GM21423 (cell line): ENCODE measurements around the gene FAM237B.

Experiments used
- ATAC-seq: cut with Tn5 transposase; IDR thresholded peaks from one replicate; pipeline ENCODE4 v1.9.1; 2021; ENCODE audit warnings: mild to moderate bottlenecking, moderate library complexity; ENCODE audit not compliant: unreplicated experiment

FAM237B gene

DNA sequence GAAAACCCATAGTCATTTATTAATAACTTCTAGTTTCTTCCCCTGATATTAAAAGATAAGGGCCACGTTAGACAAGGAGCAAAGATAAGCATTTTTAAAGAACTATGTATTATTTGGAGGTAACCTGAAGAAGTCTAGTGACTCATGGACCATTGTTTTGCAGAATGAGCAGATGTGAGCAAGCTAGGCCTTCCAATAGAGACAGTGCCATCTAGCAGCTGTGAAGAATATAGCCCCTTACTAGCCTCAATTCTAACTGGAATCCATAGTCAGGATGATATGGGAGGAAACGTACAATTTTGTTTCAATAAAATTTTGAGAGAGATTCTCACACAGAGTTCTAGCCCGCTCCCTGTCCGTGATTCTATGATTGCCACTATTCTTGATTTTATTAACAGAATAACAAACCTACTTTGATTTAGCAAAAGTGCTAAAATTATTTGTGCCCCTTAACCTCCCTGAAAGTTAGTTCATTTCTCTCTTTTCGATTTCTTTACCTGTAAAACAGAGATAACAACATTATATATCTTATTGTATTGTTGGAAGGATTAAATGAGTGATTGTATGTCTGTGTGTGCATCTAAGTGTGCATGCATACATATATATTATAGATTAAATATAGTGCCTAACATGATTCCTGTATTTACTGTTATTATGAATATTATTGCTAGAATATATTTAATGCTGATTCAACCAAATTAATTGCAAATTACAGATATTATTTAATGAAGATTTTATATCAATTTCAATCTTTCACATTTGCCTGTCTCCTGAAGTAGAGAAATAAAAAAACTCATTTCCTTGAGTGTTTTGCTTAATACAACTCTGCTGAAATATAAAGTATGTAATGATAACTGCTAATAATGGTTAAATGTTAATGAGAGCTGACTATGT lies 22.7 kb downstream of the FAM237B start:
- peak; percentile 80 for ATAC-seq

DNA sequence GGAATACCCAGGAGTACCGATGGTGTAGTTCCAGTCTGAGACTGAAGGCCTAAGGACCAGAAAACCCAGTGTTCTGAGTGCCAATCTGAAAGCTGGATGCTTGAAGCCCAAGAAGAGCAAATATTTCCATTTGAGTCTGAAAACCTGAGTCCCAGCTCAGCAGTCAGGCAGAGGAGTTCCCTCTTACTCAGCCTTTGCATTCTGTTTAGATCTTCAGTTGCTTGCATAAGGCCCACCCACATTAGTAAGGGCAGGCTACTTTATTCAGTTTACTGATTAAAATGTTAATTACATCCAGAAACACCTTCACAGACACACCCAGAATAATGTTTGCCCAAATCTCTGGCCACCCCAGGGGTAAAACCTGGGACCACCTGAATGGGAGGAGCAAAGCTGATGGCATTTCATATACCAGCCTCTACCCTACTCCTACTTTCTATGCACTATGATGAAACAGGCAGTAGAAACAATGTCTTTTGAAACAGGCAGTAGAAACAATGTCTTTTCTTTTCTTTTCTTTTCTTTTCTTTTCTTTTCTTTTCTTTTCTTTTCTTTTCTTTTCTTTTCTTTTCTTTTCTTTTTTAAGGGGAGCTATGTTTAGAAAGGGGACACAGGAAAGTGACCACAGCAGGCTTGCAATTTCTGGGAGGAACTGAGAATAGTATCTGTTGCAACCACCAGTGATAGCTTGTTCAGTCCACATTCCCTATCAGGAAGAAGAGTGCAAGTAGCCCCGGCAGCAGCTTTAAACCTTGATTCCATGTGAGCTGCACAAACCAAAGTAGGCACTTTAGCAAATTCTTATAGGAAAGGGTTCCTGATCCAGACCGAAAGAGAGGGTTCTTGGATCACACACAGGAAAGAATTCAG lies 30.6 kb downstream of the FAM237B start:
- no peak for ATAC-seq

DNA sequence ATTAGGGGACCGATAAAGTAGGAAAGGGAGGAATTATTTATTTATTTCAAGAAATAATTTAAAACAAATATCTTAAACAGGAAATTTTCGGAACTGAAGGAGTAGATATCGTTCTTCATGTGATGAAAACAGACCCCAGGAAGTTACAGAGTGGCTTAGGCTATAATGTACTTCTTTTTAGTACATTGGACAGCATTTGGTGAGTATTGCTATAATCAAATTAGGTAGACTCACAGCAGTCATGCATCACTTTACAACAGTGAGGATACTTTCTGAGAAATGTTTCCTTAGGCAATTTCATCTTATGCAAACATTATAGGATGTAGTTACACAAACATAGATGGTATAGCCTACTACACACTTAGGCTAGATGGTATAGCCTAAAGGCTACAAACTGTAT lies 33.0 kb downstream of the FAM237B start:
- ATAC-seq = no peak

DNA sequence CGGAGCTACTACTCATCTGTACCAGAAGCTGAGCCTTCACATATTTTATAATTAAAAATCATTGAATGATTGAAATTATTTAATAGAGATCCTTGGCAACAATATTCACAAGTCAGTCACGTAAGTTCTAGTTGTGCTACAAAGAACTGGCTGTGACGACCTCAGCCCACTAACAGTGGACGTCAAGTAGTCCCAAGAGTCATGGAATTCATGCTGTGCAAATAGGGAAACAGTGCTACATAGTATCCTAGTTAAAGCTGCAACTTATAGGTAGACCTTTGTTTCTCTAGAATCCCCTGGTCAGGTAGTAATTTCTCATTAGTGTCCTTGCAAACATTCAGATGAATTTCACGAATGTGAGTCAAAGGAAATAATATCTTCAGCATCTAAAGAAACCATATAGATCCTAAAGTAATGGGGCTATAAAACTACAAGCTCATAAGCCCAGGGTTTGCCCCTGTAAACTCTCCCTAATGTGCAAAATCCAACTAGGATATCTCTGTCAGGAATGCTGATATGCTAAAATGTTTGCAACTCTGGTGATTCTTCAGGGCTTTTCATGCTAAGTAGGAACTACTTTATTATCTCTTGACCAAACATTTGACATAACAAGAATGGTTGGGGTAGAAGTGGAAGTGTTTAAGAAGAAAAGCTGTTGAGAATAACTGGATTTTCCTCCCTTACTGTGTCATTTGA lies 44.9 kb downstream of the FAM237B start:
- ATAC-seq = no peak

DNA sequence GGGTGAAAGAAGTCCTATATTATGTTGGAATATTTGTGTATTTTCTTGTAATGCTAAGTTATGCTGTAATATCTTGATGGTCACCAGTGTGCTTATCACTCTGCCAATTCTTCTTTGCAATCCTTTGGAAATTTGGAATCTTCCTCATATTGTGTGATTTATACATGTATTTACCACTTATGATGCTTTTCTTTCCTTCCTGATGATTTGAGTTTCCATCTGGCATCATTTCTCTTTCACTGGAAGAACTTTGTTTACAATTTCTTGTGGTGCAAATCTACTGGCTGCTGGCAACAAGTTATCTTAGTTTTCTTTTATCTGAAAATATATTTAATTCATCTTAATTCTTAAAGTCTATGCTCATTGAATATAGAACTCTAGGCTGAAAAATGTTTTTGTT lies 46.9 kb downstream of the FAM237B start:
- ATAC-seq = no peak

DNA sequence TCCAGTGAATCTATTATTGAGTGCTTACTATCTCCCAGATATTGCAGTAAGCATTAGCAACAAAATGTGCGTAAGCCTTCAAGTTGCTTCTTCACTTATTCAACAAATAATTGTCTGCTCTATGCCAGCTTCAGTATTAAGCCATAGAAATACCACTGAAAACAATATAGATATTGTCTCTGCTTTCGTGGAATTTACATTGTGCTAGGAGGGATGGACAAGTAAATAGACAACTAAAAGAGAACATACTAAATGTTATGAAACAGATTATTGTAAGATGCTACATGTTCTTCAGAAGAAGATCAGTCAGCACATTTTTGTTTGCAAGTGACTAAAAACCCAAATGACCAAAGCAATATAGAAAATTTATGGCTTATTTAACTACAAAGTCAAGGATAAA lies 48.9 kb downstream of the FAM237B start:
- ATAC-seq = no peak

DNA sequence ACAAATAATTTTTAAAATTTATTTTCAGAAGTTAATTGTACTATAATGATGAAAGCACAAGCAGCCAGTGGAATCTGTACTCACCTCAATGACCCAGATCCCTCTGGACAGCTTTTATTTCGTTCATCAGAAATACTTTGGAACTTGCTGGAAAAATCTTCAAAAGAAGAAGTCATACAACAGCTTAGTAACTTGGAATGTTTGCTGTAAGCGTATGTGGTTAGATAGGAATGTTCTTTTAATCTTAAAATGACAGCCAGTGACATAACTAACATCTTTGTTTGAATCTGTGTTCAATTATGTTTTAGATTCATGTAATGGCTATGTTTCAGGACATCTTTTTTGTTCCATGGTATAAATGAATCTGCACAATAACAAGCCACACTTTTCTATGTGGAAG lies 49.4 kb downstream of the FAM237B start:
- no peak for ATAC-seq

DNA sequence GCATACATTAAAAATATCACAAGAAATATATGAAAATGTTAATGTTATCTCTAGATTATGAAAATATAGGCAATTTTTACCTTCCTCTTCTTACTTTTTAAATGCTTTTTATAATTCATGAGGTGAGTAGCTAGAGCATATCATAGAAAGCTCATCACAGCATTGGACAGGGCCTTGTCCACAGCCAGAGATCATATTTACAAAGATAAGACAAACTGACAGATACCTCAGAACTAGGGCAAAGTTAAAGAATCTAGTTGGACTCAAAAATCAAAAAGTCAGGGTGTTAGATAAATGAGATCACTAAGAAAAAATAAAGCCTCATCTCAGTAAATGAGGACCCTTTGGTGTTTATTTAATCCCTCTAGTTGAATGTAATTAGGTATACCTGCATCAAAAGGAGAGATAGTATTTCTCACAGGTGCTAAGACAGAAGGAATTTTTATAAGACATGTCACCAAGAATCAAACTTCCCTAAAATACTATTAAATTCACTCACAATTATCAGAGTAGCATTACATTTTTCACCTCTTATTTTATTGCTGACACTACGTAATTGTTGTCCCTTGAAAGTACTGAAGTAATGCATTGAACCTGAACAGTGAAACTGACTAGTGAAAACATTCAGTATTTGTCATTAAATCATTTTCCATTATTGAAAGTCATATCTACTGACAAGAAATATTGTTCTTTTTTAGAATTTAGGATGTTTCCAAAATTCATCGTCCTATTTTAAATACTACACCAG lies 50.5 kb downstream of the FAM237B start:
- no peak for ATAC-seq

DNA sequence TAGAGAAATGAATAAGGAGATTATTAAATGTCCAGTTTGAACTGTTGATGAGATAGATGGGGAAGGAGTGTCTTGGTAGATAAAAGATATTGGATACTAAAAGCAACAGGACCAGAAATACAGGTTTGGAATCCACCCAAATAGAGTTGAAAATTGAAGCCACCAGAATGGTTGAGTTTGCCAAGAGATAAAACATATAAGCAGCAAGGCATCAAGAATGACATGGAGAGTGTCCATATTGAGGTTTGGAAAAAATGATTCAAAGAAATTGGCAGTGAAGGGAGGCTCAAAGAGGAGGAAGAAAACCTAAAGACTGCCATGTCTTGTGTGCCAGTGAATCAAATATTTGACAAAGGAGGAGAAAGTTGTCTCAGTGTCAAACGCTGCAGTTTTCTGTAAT lies 51.9 kb downstream of the FAM237B start:
- no peak for ATAC-seq

DNA sequence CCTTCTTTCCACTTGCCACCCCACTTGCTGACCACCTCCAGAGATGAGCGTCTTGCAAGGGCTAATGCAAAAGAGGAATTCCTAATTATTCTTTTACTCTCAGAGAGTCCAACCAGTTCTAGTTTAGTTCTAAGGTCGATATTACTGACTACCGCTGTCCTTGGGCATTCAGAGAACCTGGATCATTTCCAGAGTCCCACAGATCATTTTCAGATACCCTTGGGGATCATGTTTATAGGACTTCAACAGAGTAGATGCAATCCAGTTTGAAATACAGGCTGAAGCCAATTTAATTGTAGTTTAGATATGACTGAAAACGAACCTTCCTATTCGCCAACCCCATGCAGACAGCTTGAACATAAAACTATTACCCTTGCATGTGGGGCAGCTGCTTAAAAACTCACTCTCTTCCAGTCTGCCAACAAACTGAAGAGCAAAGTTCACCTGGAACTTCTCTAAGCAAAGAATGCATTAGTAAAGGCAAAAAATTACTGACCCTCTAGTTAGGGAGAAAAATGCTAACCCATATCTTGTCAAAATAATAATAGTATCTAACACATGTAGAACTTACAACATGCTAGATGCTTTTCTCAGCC lies 53.7 kb downstream of the FAM237B start:
- ATAC-seq = no peak

DNA sequence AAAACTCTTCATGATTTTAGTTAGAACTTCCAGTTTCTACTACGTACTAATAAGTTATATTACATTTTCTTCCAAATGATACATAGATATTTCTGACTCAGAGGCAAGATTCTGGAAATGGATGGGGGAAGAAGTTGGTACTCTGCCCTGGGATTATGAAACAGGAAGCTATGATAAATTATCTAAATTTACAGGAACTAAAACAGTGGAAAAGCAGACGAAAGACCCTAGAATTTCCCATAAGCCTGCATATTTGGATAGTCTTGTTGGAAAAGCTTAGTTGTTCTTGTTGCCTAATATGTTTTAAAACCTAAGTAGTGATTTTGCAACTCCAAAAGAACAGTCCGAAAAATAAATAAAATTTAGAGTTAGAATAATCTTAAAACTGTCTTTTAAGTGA lies 54.3 kb downstream of the FAM237B start:
- no peak for ATAC-seq
